GM12878 (cell line): ENCODE data around the gene PTX4. TPM values are rescaled to one million over a fixed set of nuclear protein-coding genes. Genes with fewer than 3 reads are reported as not detected.

Experiments used
- BMI1 ChIP-seq: fragments of 450-650 bp; IDR thresholded peaks from 2 replicates; pipeline ENCODE4 v1.6.1; 2016; ENCODE audit warnings: mild to moderate bottlenecking, moderate library complexity, borderline replicate concordance
- CBFB ChIP-seq: IDR thresholded peaks from 2 replicates; pipeline ENCODE4 v1.6.1; 2016; ENCODE audit warnings: antibody characterized with exemption, low read depth
- CHD2 ChIP-seq: IDR thresholded peaks from 2 replicates; pipeline ENCODE4 v1.6.1; 2011; ENCODE audit warnings: low read depth, low read length, improper control_type of control experiment, borderline replicate concordance
- CREM ChIP-seq: IDR thresholded peaks from 2 replicates; pipeline ENCODE4 v1.6.1; 2014; ENCODE audit warnings: antibody characterized with exemption, low read depth
- CUX1 ChIP-seq: IDR thresholded peaks from 2 replicates; pipeline ENCODE4 v1.6.1; 2012; ENCODE audit warnings: improper control_type of control experiment, low read depth, low read length; ENCODE audit not compliant: insufficient replicate concordance
- E2F4 ChIP-seq: IDR thresholded peaks from 2 replicates; pipeline ENCODE4 v1.6.1; 2012; ENCODE audit warnings: low read depth, low read length, improper control_type of control experiment
- GATAD2B ChIP-seq: fragments of 450-650 bp; conservative IDR thresholded peaks from 2 replicates; pipeline ENCODE4 v1.6.1; 2017; ENCODE audit warnings: low read depth, mild to moderate bottlenecking, moderate library complexity
- KDM1A ChIP-seq: fragments of 200-600 bp; sonication (generic); IDR thresholded peaks from 2 replicates; pipeline ENCODE4 v1.6.1; 2016; ENCODE audit warnings: borderline replicate concordance
- MXI1 ChIP-seq: fragments of 150-350 bp; IDR thresholded peaks from 2 replicates; pipeline ENCODE4 v1.6.1; 2011; ENCODE audit warnings: low read depth, mild to moderate bottlenecking, inconsistent platforms, low read length, improper control_type of control experiment
- MYB ChIP-seq: fragments of 150-350 bp; IDR thresholded peaks from 2 replicates; pipeline ENCODE4 v1.6.1; 2014; ENCODE audit warnings: mild to moderate bottlenecking, low read depth, low read length, borderline replicate concordance
- MYC ChIP-seq: IDR thresholded peaks from 2 replicates; pipeline ENCODE4 v1.6.1; 2011; ENCODE audit warnings: mild to moderate bottlenecking, low read length, moderate library complexity, inconsistent platforms; ENCODE audit not compliant: insufficient read depth, insufficient replicate concordance, insufficient read length, severe bottlenecking
- NR2C2 ChIP-seq: IDR thresholded peaks from 2 replicates; pipeline ENCODE4 v1.6.1; 2011; ENCODE audit warnings: borderline replicate concordance, low read depth; ENCODE audit not compliant: control insufficient read depth, insufficient read length
- POLR2A ChIP-seq: IDR thresholded peaks from 2 replicates; pipeline ENCODE4 v1.6.1; 2011; ENCODE audit warnings: low read depth, mild to moderate bottlenecking, low read length
- POLR2AphosphoS5 ChIP-seq: IDR thresholded peaks from 2 replicates; pipeline ENCODE4 v1.6.1; 2011; ENCODE audit warnings: mild to moderate bottlenecking, low read length, inconsistent platforms
- POU2F2 ChIP-seq: IDR thresholded peaks from 3 replicates; pipeline ENCODE4 v1.6.1; 2011; ENCODE audit warnings: low read depth, mild to moderate bottlenecking, low read length, borderline replicate concordance
- RELA ChIP-seq: fragments of 450-650 bp; IDR thresholded peaks from 2 replicates; pipeline ENCODE4 v1.8.0; 2014; ENCODE audit warnings: borderline replicate concordance; ENCODE audit not compliant: partially characterized antibody
- SRF ChIP-seq, 2 experiments: IDR thresholded peaks; 2 replicates each; pipeline ENCODE4 v1.6.1; 2011; ENCODE audit warnings: low read depth in 2 of 2, low read length in 2 of 2, mild to moderate bottlenecking in 1 of 2, moderate library complexity in 1 of 2
- SUPT20H ChIP-seq: IDR thresholded peaks from 2 replicates; pipeline ENCODE4 v1.6.1; 2011; ENCODE audit warnings: low read depth, mild to moderate bottlenecking, low read length, moderate library complexity, borderline replicate concordance; ENCODE audit not compliant: control insufficient read depth
- TBL1XR1 ChIP-seq: IDR thresholded peaks from 2 replicates; pipeline ENCODE4 v1.6.1; 2012; ENCODE audit warnings: low read depth, low read length, improper control_type of control experiment
- ZNF687 ChIP-seq: fragments of 450-650 bp; IDR thresholded peaks from 2 replicates; pipeline ENCODE4 v1.6.1; 2017; ENCODE audit warnings: mild to moderate bottlenecking, moderate library complexity
- polyA plus RNA-seq, 11 experiments: library from polyadenylated mRNA; depleted of rRNA in 4 of 11; unstranded in 6 of 11; stranded (reverse) in 5 of 11; fragments of >200 nt; fragmentation: Nextera tagmentation in 4 of 11; fragmentation: Illumina TruSeq in 1 of 11; extraction: Ambion mirVana in 4 of 11; extraction: Trizol in 1 of 11; gene quantifications; 1 replicate in 1 of 11; 2 replicates in 10 of 11; pipeline versions ENCODE4 v1.2.1 to v1.2.3, GENCODE V29; 2011 to 2016; ENCODE audit warnings: inconsistent platforms in 2 of 11, missing spikeins in 2 of 11, low read depth in 1 of 11
- total RNA-seq, 4 experiments: library from RNA; depleted of rRNA in 3 of 4; stranded (reverse); fragments of >200 nt in 3 of 4; fragmentation: Illumina TruSeq in 1 of 4; extraction: Trizol in 1 of 4; gene quantifications; 2 replicates each; pipeline versions ENCODE4 v1.2.1 to v1.2.3, GENCODE V29; 2013 to 2021

Gene PTX4
- total and polyA plus RNA-seq, 10 of the 15 experiments (the other 5 are each of a cell fraction or from before 2014, with no cell fraction given): not detected

- TF ChIP-seq POLR2A (peak; percentile 95), SUPT20H (no peak), GATAD2B (peak; percentile 67; the same call in 1 of the 2 replicates), POLR2AphosphoS5 (peak; percentile 84), NR2C2 (no peak), POU2F2 (peak; percentile 7; the same call in 1 of the 3 replicates), ZNF687 (peak; percentile 80), E2F4 (peak; percentile 12; the same call in 1 of the 2 replicates), MYB (peak; percentile 47; the same call in 1 of the 2 replicates), CREM (peak; percentile 50; the same call in 1 of the 2 replicates), CHD2 (peak; percentile 52), KDM1A (no peak), BMI1 (no peak), MXI1 (peak; percentile 92), CUX1 (no peak), CBFB (no peak), SRF (IDR thresholded peaks at IDR 0.05; ENCODE audit: low read depth in 2 of 2, low read length in 2 of 2) (peak in 1 of 2 experiments; percentile 59; a peak in 1 of 4 replicates), TBL1XR1 (peak; percentile 92), MYC (no peak), RELA (peak; percentile 98)
Measured at GRCh38 chr16:1474796-1475551, 13.8 kb downstream of the PTX4 start, which contains the start of gene CLCN7 (continued).
